NCI-H2029 treated with DMSO at 0.1 percent for 48 hours (cell line): ENCODE results near the gene MYEOV.

ENCODE experiments used
- DNase-seq: peaks from one replicate; lab custom pipeline; 2025; lab: John Stamatoyannopoulos, UW

The MYEOV gene

DNA sequence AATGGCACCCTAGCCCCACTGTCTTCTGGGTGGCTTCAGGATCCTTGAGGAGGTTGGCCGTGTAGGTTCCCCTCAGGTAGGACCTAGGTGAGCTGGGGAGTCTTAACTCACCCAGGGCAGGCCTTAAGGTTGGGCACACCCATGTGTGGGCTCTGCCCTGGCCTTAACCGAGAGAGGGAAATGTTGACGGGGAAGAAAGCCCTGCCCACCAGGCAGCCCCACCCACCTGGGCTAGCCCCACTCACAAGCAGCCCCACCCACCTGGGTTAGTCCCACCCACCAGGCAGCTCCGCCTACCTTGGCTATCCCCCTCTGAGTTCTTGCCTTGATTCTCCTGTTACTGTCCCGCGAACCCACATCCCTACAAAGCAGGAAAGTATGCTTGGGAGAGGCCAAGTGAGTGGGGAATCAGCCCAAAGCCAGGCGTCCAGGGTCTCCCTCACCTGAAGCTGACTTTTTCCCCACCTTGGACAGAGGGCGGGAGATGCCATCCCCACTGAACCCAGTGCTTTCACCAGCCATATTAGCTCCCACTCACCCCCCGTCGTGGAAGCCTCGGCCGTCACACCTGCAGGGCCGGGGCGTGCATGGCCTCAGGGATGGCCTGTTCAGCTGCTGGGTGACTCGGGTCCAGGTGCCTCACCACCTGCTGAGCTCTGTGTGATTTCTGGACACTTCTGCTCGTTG lies at the start of gene MYEOV:
MYEOV (plus strand) TSS at position 337 of the 687 bp plus-strand sequence. CDS start 1,200 bp downstream, outside the sequence.
- no peak for DNase-seq

DNA sequence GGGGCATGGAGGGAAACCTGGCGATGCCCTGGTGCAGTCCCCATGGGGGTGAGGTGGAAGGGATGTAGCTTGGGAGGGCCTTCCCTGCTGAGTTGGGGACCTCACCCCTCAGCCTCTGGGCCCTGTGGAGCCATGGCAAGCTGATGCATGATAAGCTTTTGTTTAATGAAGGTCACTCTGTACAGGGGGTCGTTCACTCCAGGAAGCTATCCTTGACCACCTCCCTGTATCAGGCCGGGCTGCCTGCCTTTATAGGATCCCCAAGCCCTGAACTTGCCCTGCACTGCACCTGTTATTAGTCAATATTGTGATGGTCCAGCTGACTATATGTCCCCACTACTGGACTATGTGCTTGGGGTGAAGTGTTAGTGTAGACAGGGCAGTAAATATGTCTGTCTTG lies 49.7 kb upstream of the MYEOV start:
- DNase-seq: no peak

DNA sequence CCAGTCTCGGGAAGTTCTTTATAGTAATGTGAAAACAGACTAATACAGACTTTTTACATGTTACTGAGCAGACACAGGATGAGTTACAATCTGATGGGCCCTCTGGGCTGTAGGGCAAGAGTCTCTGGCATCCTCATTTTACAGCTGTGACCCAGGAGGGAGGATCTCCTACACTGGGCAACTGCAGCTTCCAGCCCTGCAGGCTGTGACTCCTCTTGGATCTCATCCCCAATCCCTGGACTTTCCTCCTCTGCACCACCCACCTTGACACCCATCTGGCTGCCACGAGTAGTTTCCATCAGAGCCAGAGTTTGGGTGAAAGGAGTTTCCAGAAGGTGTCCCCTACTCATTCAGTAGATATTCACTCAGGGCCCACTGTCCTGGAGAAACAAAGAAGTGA lies 48.9 kb upstream of the MYEOV start:
- no peak for DNase-seq

DNA sequence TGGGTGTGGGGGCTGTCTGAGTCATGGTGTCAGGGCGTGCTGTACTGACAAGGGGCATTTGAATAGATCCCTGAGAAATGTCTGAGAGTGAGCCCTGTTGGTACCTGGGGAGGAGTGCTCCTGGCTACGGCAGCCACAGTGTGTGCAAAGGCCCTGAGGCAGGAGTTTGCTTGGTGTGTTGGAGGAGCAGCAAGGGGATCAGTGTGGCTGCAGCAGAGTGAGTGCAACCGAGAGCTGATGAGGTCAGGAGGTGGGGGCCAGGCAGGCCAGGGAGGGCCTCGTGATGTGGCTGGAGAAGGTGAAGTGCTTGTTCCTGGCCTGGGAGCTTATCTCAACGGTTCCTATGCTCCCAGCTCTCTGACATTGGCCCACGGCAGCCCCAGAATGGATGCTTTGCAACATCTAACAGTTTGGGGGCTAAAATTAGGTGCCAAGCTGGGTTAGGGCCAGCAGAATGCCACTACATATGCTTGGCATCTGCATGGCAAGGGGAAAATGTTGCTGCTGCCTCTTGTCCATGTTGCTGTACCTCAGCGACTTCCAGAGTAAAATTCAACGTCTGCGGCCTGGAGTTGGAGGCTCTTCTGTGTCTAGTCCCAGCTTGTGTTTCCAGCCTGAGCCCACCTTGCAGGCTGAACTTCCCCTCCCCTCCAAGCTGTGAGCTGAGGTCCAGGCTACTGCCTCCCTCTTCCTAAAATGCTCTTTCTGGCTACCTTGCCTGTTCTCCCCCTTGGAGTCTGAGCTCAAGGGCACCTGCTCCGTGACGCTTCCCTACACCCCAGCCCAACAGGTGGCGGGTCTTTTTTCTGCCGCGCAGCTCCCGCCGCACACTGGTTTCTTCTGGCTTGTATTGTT lies 48.2 kb upstream of the MYEOV start:
- no peak for DNase-seq

DNA sequence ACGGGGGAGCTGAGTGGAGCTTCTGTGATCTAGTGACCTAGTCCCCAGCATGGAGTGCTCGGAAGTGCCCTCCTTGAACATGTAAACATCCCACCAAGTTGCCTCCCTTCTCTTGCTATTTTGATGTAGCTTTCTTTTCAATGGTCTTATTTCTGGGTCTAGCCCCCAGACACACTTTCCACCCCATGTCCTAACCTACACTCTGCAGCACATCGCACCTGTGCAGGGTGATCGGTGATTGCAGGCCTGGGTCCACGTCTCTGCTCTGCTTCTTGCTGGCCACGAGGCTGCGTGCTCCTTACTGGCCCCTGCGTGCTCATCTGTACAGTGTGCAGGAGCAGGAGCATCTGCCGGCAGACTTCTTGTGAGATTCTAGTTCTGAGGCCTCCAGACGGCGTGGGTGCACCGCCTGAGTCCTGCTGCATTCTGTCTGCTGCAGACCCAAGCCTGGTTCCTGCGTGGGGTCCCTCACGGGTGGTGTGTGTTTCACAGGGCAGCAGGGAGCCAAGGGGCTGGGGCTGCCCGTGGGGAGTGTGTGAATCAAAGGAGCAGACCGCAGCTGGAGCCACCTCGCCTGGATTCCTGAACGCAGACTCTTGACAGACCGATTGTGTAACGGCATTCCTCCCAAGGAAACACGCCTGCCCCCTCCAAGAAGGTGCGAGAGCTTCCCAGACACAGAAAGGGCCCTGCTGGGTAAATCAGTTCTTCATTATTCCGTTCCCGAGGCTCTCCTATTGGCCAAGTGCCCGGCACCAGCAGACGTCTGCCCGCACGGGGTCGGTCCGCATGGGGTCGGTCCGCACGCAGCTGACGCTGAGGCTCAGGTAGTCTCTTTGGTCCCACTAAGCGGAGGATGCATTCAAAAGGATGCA lies 44.4 kb upstream of the MYEOV start:
- no peak for DNase-seq

- no peak for DNase-seq
Observed at GRCh38 chr11:69250186-69251056, 43.5 kb upstream of the MYEOV start.

DNA sequence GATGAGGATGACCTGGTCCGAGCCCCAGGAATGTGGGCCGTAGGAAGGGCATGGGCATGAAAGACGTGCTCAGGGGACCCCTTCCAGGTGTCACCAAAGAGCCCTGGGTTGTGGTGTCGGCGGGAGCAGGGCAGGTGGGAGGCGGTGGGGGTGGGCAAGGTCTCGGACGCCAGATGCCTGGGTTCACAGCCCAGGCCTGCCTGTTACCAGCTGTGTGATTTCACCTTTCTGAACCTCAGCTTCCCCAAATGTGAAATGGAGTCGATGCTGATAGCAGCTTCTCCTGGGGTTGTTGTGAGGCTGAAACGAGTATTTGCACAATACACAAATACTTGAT lies 42.9 kb upstream of the MYEOV start:
- no peak for DNase-seq

DNA sequence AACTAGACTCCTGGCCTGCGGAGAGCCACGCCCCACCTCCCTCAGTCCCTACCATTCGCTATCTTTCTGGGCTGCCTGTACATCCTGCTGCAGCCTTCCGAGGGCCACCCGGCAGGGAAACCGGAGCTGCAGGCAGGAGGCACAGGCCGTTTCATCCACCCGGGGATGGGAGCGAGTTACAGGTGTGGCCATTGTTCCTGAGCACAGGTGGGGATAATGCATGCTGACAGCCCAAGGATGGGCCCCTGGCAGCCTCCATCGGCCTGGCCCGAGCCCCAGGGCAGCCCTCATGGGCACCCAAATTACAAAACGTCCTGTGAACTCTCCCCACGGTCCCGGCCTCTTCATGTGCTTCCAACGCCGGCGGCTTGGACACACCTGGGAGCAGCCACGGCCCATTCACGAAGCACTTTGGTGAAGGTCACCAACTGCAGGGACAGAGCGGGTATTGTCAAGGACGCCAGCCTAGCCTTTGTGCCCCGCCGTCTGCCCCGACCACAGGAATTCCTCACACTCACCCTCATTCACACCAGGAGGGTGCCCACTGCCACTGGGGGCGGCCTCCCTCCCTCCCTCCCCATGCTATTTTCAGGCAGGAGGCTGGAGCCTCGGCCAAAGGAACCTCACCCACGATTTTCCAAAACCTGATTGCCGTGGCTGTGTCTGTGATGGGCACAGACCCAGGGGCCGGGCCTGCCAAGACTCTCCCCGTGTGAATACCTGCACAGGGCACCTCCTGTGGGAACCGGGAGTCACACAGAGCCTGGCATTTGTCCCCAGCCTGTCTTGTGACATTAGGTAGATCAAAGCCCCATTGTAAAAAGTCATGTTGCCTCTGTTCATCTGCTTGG lies 42.1 kb upstream of the MYEOV start:
- no peak for DNase-seq

- DNase-seq: no peak
Observed at GRCh38 chr11:69252490-69252837, 41.5 kb upstream of the MYEOV start.

- no peak for DNase-seq
Observed at GRCh38 chr11:69253028-69253427, 40.9 kb upstream of the MYEOV start.

GRCh38 chr11:69257134-69257533 lies 36.8 kb upstream of the MYEOV start:
- no peak for DNase-seq

GRCh38 chr11:69257838-69258658 lies 35.9 kb upstream of the MYEOV start:
- no peak for DNase-seq

DNA sequence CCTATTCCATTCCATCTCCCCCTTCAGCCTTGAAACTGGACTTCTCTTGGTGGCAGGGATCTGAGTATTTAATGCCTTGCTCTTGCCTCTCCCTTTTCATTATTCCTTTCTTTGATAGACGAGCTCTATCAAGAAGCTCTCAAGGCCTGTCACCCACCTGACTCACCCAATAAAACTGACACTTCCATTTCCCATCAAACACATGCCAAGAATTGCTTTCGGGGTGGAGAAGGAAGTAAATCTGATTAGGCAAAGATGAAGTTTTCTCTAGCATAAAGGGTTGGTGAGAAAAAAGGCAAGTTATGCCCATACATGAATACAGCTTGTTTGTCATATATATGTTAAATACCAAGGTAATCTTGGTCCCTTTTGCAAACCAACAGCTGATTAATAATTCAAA lies 34.9 kb upstream of the MYEOV start:
- no peak for DNase-seq

DNA sequence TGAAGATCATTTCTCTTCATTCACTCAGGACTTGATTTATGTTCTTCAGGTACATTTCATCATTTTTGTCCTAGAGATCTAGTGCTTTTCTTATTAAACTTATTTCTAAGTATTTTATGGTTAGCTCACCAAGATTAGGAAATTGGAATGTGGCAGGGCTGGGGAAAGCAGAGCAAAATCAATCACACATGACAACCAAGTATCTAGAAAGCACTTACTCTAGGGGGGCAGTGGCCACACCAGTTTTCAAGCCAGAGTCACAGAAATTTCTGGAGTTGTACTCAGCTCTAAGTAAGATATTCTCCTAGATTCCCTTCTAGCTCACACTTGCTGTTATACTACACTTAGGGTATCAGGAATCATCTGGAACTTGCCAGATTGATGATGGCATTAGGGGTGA lies 33.3 kb upstream of the MYEOV start:
- no peak for DNase-seq

- no peak for DNase-seq
Observed at GRCh38 chr11:69261116-69261515, 32.8 kb upstream of the MYEOV start.

DNA sequence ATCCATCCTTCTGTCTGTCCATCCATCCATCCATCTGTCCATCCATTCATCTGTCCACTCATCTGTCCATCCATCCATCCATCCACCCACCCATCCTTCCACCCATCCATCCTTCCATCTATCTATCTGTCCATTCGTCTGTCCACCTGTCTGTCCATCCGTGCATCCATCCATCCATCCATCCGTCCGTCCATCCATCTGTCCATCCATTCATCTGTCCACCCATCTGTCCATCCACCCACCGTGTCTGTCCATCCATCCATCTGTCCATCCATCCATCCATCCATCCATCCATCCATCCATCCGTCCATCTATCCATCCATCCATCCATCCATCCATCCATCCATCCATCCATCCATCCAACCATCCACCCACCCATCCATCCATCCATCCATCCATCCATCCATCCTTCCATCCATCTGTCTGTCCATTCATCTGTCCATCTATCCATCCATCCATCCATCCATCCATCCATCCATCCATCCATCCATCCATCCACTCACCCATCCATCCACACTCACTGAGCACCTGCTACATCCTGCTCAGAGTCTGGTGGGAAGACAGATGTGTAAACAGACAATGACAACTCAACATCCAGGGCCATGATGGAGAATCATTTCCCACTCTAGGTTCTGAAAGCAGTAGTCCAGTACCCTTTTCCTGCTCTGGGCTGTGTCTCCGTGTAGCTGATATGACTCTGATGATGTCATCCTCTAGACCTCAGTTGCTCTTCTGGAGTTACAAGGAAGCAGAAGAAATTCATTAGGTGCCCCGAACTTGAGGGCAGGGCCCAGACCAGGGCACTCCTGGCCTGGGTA lies 30.8 kb upstream of the MYEOV start:
- no peak for DNase-seq

- DNase-seq: no peak
Observed at GRCh38 chr11:69263736-69264052, 30.3 kb upstream of the MYEOV start.

GRCh38 chr11:69264486-69264885 lies 29.5 kb upstream of the MYEOV start:
- no peak for DNase-seq

DNA sequence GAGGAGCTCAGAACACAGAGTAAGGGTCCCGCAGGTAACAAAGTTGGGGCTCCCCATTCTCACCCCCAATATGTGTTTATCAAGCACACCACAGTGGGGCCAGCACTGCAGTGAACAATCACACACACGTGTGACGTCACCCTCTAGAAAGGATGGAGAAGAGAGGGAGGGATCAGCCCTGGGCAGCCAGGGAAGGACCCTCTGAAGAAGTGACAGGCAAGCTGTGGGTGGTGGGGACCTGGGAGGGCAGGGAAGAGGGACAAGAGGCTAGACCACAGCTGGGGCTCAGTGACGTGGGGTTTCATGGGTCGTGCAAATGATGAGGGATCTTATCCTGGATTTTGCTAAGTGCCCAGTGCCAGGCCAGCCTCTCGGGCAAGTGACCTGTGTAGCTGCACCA lies 28.7 kb upstream of the MYEOV start:
- DNase-seq: no peak
